HG03196 (cell line): Measurements from ENCODE around the gene ATAD3B.
"Not testable (repeated sequence)": the region's sequence is repeated elsewhere in the genome, so short reads cannot be mapped to it uniquely, and the experiment has no call there.

Source experiments
- ATAC-seq: cut with Tn5 transposase; IDR thresholded peaks from one replicate; pipeline ENCODE4 v1.9.1; 2021; ENCODE audit not compliant: unreplicated experiment

Gene ATAD3B

GRCh38 chr1:1432951-1433803, 38.4 kb upstream of the ATAD3B start:
- no peak for ATAC-seq

- ATAC-seq: no peak
Observed at GRCh38 chr1:1433804-1434130, 37.8 kb upstream of the ATAD3B start.

- ATAC-seq: no peak
Observed at GRCh38 chr1:1434131-1434823, 37.3 kb upstream of the ATAD3B start.

- no peak for ATAC-seq
Observed at GRCh38 chr1:1434824-1435105, 36.8 kb upstream of the ATAD3B start.

GRCh38 chr1:1435106-1435903, 36.3 kb upstream of the ATAD3B start, which contains the start of gene VWA1:
VWA1 (plus strand) TSS chr1:1435690; CDS start chr1:1435749, 59 bp downstream.
- ATAC-seq: no peak

- ATAC-seq: no peak
Observed at GRCh38 chr1:1435911-1436629, 35.5 kb upstream of the ATAD3B start.

GRCh38 chr1:1436630-1437032, 34.9 kb upstream of the ATAD3B start:
- ATAC-seq: no peak

GRCh38 chr1:1437033-1437903, 34.3 kb upstream of the ATAD3B start:
- ATAC-seq: no peak

- ATAC-seq: no peak
Observed at GRCh38 chr1:1437904-1438376, 33.6 kb upstream of the ATAD3B start.

GRCh38 chr1:1438531-1439381, 32.8 kb upstream of the ATAD3B start:
- ATAC-seq: no peak

GRCh38 chr1:1439546-1440261, 31.9 kb upstream of the ATAD3B start:
- no peak for ATAC-seq

GRCh38 chr1:1440262-1441001, 31.1 kb upstream of the ATAD3B start:
- no peak for ATAC-seq

GRCh38 chr1:1441002-1441888, 30.3 kb upstream of the ATAD3B start:
- ATAC-seq: no peak

- no peak for ATAC-seq
Observed at GRCh38 chr1:1442069-1442770, 29.3 kb upstream of the ATAD3B start.

GRCh38 chr1:1446631-1447030, 24.9 kb upstream of the ATAD3B start:
- ATAC-seq: not testable (repeated sequence)

- ATAC-seq: no peak
Observed at GRCh38 chr1:1449099-1449739, 22.3 kb upstream of the ATAD3B start, which contains the start of gene ATAD3C. ATAD3C (plus strand) TSS chr1:1449689; CDS start chr1:1450684, 995 bp downstream.
